Measurements from ENCODE around the gene KCTD5. TPM values are rescaled to one million over a fixed set of nuclear protein-coding genes. Genes with fewer than 3 reads are reported as not detected.

The KCTD5 gene
- total RNA-seq, 1 experiment from 2014 or later, result 66.5 TPM

- Histone ChIP-seq H3K79me2 (ENCODE audit: low read depth) (no peaks in the 10 kb centered on the region), H3F3A (ENCODE audit: insufficient read depth, low read depth) (no peaks in the 10 kb centered on the region), H3K9me2 (ENCODE audit: insufficient read depth) (no peaks in the 10 kb centered on the region), H3K27me3 (ENCODE audit: insufficient read depth, low read depth) (no peaks in the 10 kb centered on the region), H3K4me2 (no peak overlapping the region), H3K4me1 (replicated peaks; ENCODE audit: insufficient read depth) (no peaks in the 10 kb centered on the region), H2AFZ (no peak overlapping the region), H4K20me1 (ENCODE audit: insufficient read depth) (no peaks in the 10 kb centered on the region), H3K9me3 (ENCODE audit: insufficient read depth, low read depth) (no peaks in the 10 kb centered on the region), H3K4me3 (no peak overlapping the region), H3K27ac (no peak overlapping the region), H3K36me3 (ENCODE audit: low read depth) (no peaks in the 10 kb centered on the region)
- intact Hi-C loops (cut with micrococcal nuclease; ENCODE audit: unreplicated experiment), result no loop called here
- BruUV-seq (replicated peaks), result no TSS peak
- ChIA-PET CTCF (no interaction called here), POLR2A (ENCODE audit: unreplicated experiment) (no interaction called here)
- TF ChIP-seq EZH2 (IDR thresholded peaks at IDR 0.05; ENCODE audit: low read depth) (no peak), CTCF (conservative IDR thresholded peaks at IDR 0.05) (no peak)
- DNase-seq, result no peak
Measured at GRCh38 chr16:2743007-2743810, 60.9 kb downstream of the KCTD5 start.

GRCh38 chr16:2744711-2745110, 62.4 kb downstream of the KCTD5 start:
- Histone ChIP-seq H3K9me3 (ENCODE audit: insufficient read depth, low read depth) (no peaks in the 10 kb centered on the region), H3K27me3 (ENCODE audit: insufficient read depth, low read depth) (no peaks in the 10 kb centered on the region), H2AFZ (no peak overlapping the region), H4K20me1 (ENCODE audit: insufficient read depth) (no peaks in the 10 kb centered on the region), H3K4me1 (replicated peaks; ENCODE audit: insufficient read depth) (no peaks in the 10 kb centered on the region), H3K4me2 (no peak overlapping the region), H3K27ac (no peak overlapping the region), H3K4me3 (no peak overlapping the region), H3F3A (ENCODE audit: insufficient read depth, low read depth) (no peaks in the 10 kb centered on the region), H3K36me3 (ENCODE audit: low read depth) (no peaks in the 10 kb centered on the region), H3K79me2 (ENCODE audit: low read depth) (peaks cover 4% of the 10 kb centered on the region; the same call in 1 of the 2 replicates), H3K9me2 (ENCODE audit: insufficient read depth) (no peaks in the 10 kb centered on the region)
- TF ChIP-seq CTCF (conservative IDR thresholded peaks at IDR 0.05) (no peak), EZH2 (IDR thresholded peaks at IDR 0.05; ENCODE audit: low read depth) (no peak)
- intact Hi-C loops (cut with micrococcal nuclease; ENCODE audit: unreplicated experiment), result no loop called here
- BruUV-seq (replicated peaks), result no TSS peak
- CTCF ChIA-PET, result no interaction called here
- POLR2A ChIA-PET (ENCODE audit: unreplicated experiment), result interaction anchor here (0.7 kb wide), 1 partner anchor 85 kb away, joined by 4 read pairs; no protein-coding TSS in a partner anchor
- no peak for DNase-seq

GRCh38 chr16:2745116-2745890, 63.0 kb downstream of the KCTD5 start:
- Histone ChIP-seq H3K9me2 (ENCODE audit: insufficient read depth) (no peaks in the 10 kb centered on the region), H3K27ac (no peak overlapping the region), H3K27me3 (ENCODE audit: insufficient read depth, low read depth) (no peaks in the 10 kb centered on the region), H3K4me2 (no peak overlapping the region), H2AFZ (no peak overlapping the region), H3K4me3 (no peak overlapping the region), H3F3A (ENCODE audit: insufficient read depth, low read depth) (no peaks in the 10 kb centered on the region), H3K4me1 (replicated peaks; ENCODE audit: insufficient read depth) (peaks cover 1% of the 10 kb centered on the region), H4K20me1 (ENCODE audit: insufficient read depth) (no peaks in the 10 kb centered on the region), H3K36me3 (ENCODE audit: low read depth) (no peaks in the 10 kb centered on the region), H3K9me3 (ENCODE audit: insufficient read depth, low read depth) (no peaks in the 10 kb centered on the region), H3K79me2 (ENCODE audit: low read depth) (peaks cover 10% of the 10 kb centered on the region; the same call in 1 of the 2 replicates)
- BruUV-seq (replicated peaks), result no TSS peak
- intact Hi-C loops (cut with micrococcal nuclease; ENCODE audit: unreplicated experiment), result no loop called here
- ChIA-PET CTCF (no interaction called here), POLR2A (ENCODE audit: unreplicated experiment) (interaction anchor here (0.6 to 0.7 kb wide), 3 partner anchors 84 to 223 kb away, joined by 3 to 19 read pairs (median 4); no protein-coding TSS in a partner anchor)
- DNase-seq, result no peak
- TF ChIP-seq EZH2 (IDR thresholded peaks at IDR 0.05; ENCODE audit: low read depth), result no peak
- no peak for TF ChIP-seq CTCF (conservative IDR thresholded peaks at IDR 0.05)

Data from PC-9 (cell line).